NCI-H460 (cell line): ENCODE measurements around the gene ZFYVE21. TPM values are rescaled to one million over a fixed set of nuclear protein-coding genes. Genes with fewer than 3 reads are reported as not detected.

Experiments
- DNase-seq: peaks from one replicate; pipeline ENCODE4 v3.0.0-alpha.2; 2016; ENCODE audit warnings: low read depth; ENCODE audit errors: extremely low read depth
- total RNA-seq: library from RNA; depleted of rRNA; stranded (reverse); fragments of >200 nt; shearing (Covaris generic); gene quantifications from 2 replicates; pipeline ENCODE4 v1.2.3, GENCODE V29; 2014

The ZFYVE21 gene
- total RNA-seq, 1 experiment from 2014 or later, result 25.1 TPM

- no peak for DNase-seq
These were observed 5.9 kb downstream of the ZFYVE21 start for GRCh38 chr14:103721334-103722120.

GRCh38 chr14:103723748-103724081 lies 8.1 kb downstream of the ZFYVE21 start:
- DNase-seq, result no peak

- DNase-seq, result no peak
These were observed 8.5 kb downstream of the ZFYVE21 start for GRCh38 chr14:103724116-103724515.

- DNase-seq, result no peak
These were observed 9.5 kb downstream of the ZFYVE21 start for GRCh38 chr14:103725001-103725682.

GRCh38 chr14:103725739-103726395 lies 10.3 kb downstream of the ZFYVE21 start:
- no peak for DNase-seq

- DNase-seq, result no peak
These were observed 10.9 kb downstream of the ZFYVE21 start for GRCh38 chr14:103726474-103726873.

GRCh38 chr14:103727313-103727980 lies 11.8 kb downstream of the ZFYVE21 start:
- DNase-seq, result no peak

- DNase-seq, result no peak
These were observed 12.5 kb downstream of the ZFYVE21 start for GRCh38 chr14:103728141-103728540.

GRCh38 chr14:103728721-103729120 lies 13.1 kb downstream of the ZFYVE21 start:
- no peak for DNase-seq

- no peak for DNase-seq
These were observed 14.2 kb downstream of the ZFYVE21 start for GRCh38 chr14:103729496-103730448.

GRCh38 chr14:103730490-103731035 lies 15.0 kb downstream of the ZFYVE21 start:
- DNase-seq, result no peak

- no peak for DNase-seq
These were observed 15.9 kb downstream of the ZFYVE21 start for GRCh38 chr14:103731481-103731880.

- no peak for DNase-seq
These were observed 16.6 kb downstream of the ZFYVE21 start for GRCh38 chr14:103731916-103732867.

GRCh38 chr14:103732868-103733620 lies 17.4 kb downstream of the ZFYVE21 start:
- no peak for DNase-seq

- DNase-seq, result no peak
These were observed 18.0 kb downstream of the ZFYVE21 start for GRCh38 chr14:103733651-103734050.

GRCh38 chr14:103734081-103734888 lies 18.7 kb downstream of the ZFYVE21 start:
- no peak for DNase-seq

- DNase-seq, result no peak
These were observed 19.4 kb downstream of the ZFYVE21 start for GRCh38 chr14:103735022-103735421.
